Stimulated activated CD8-positive, alpha-beta memory T cell treated with anti-CD3 and anti-CD28 coated beads, Interleukin-15, amount 100 ng/mL, for 48 hours (primary cell): Measurements from ENCODE around the gene GDPD3.

Experiments
- DNase-seq, 2 donors: peaks; one replicate each; pipeline ENCODE4 v3.0.0-alpha.2; 2020; ENCODE audit warnings: low read depth in 2 of 2

The GDPD3 gene

DNA sequence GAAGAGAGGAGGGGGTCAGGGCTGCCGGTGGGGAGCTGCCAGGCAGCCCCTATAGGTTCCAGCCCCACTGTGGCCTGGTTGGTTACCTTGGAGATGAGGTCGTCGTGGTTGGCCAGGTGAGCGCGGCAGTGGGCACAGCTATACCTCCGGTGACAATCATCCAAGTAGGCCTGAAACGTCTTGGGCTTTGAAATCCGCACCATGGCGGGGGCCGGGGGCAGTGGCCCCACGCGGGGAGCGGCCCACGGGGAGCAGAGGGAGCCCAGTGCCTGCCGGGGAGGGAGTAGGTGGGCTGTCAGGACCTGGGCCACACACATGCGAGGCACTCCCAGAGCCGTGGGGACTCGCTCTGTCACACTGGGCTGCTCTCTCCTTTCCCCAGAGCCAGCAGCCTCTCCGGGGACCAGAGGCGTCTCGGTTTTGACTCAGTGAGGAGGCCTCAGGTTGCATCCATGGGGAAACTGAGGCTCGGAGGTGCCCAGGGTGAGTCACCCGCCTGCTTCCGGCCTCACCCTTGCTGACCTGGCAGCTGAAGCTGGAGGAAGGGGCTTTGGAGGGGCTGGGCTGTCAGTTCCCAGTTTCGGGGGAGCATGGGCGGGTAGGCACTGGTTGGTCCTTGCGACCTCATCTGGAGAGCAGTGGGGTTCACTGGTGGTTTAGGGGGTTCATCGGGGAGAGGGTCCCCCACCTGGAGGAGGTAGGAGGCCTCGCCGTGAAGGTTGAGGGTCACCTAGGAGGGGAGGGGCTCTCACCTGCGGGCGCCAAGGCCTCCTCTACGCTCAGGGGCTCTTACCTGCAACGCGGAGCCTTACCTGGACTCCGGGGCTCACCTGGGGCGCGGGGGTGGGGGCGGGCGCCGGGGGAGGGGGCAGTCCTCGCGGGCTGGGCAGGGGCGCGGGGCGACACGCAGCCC, 17.9 kb downstream of the GDPD3 start:
- no peak for DNase-seq

DNA sequence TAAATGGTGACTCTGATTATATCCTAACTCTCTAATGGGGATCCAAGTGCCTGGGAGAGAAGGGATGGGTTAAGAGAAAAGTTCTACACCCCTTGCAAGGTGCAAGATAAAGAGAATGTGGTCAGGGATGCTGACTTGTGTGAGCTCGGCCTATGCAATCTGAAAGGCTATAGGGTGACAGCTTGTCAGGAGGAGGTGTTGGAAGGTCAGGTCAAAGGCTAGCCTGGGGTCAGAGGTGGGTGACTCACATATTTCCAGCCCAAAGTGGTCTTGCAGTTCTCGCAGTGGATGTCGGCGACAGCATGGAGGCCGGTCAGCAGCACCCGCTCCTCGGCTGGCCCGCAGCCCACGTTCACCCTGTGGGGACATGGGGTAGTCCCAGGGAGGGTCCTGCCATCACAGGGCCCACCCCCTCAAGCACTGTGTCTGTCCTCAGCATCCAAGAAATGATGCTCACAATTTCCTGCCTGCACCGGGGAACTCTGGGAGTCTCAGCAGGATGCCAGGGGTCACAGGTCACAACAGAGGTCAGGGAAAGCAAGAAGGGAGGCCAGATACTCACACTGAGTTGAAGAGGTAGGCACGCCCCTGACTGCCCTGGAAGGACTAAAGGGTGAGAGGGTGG, 18.7 kb downstream of the GDPD3 start:
- DNase-seq, result no peak

DNA sequence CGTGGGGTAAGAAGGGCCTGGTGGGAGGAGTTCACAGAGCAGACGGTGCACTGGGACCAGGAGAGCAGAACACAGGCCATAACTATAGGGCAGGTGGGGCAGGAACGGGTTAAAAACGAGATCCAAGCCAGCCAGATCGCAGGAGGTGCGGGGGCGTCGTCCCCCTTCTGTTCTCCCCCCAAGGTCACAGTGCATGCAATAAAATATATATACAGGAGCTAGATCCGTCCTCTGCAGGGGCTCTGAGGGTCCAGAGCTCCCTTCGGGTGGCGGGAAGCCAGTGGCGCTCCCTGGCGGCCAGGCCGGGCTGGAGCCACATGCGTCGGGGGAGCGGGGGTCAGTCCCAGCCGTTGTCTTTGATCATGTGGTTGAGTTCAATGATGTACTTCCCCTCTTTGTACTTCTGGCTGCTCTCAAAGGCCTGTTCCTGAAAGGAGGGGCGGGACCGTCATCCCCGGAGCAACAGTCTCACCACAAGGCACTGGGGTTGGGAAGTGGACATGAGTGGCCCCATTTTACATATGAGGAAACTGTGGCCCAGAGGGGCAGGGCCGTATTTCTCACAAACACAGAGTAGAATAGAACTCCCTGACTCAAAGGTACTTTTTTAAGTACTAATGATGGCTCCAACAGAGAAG, 20.8 kb downstream of the GDPD3 start:
- DNase-seq, result peak; percentile 68 to 71

DNA sequence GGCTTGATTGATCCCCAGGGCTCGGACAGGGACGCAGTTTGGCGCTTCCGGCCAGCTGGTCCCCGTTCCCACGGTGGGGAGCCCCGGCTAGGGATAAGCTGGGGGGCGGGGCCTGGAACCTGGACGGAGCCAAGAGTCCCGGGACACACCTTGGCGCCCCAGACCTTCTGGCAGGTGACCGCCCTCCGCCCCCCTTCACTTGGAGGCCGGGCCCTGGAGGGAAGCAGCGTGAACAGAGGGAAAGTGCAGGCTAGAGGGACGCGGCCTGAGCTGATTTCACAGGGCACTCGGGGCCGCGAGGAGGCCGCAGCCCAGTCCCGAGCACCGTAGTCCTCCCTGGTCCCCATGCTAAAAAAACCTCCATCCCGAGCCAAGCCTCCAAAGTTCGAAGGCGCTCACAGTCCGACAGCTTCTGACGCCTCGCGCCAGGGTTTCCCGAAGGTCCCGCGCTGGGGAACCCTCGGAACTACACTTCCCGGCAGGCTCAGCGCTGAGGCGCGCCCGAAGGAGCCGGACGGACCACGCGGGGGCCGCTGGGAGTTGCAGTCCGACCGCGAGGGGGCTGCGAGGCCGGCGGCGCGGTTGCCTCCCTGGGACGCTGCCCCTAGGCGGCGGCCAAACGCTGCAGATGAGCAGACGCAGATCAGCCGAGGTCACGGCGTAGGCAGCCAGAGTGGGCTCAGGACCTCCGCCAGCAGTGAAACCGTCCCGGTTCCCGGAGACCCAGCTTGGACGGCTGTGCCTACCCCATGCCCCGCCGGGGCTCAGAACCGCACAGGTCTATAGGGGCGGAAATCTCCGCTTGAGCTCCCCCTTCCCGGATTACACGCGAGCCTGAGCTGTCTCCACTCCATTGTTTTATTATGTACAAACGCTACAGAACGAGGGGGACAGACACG, 21.6 kb downstream of the GDPD3 start, which contains the start of gene TBX6:
Gene TBX6 (minus strand): TSS at position 451 of the 899 bp plus-strand sequence. CDS start 731 bp downstream, outside the sequence.
- DNase-seq, result peak; percentile 91 to 96

DNA sequence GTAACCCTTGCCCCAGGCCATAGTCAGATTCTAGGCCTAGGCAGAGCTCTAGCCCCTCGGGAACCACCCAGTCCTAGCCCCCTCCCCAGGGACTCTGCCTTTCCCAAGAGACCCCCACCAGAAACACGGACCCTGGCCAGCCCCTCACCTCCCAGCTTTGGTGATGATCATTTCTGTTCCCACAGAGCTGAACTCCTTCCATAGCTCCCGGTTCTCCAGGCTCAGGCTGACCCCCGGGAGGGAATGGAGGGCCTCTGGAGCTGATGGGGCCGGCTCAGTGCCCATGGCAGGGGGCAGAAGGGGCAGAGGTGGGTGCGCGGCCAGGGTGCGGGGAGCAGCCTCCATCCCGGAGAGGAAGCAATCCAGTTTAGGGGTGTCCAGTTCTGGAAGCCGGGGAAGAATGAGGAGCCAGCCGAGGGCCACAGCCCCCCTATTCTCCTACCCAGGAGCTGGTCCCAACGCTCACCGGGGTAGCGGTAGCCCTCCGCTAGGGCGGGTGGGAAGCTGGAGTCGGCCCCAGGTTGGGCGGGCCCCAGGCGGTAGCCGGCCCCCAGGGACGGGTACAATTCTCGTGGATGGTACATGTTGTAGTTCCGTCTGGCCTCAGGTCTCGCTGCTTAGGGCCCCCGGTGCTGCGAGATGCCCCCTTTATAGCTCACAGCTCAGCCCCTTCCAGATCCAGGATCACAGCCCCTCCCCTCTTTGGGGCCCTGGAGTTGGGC, 22.6 kb downstream of the GDPD3 start:
- DNase-seq, result no peak

DNA sequence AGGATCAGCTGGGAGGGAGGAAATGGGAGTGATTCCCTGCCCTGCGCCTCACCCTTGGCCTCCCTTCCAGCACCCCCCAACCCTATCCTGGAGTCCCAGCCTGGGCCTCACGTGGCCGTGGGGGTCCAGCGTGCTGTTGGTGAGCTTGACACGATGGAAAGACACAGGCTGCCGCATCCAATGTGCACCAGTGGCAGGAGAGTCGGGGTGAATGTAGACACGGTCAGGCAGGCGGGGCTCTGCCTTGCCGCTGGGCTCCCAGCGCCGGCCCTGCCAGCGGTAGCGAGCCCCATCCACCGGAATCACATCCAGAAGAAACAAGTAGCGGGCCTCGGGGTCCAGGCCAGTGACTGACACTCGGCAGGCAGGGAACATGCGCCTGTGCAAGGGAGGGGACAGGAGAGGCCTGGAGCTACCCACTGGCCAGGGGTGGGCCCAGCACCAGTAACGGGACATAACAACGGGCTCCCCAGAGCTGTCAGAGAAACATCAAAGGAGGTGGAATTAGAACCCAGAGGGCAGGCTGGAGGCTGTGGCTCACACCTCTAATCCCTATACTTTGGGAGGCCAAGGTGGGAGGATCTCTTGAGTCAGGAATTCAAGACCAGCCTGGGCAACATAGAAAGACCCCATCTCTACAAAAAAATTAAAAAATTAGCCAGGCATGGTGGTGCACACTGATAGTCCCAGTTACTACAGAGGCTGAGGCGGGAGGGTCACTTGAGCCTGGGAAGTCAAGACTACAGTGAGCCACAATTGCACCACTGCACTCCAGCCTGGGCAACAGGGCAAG, 24.3 kb downstream of the GDPD3 start:
- no peak for DNase-seq

DNA sequence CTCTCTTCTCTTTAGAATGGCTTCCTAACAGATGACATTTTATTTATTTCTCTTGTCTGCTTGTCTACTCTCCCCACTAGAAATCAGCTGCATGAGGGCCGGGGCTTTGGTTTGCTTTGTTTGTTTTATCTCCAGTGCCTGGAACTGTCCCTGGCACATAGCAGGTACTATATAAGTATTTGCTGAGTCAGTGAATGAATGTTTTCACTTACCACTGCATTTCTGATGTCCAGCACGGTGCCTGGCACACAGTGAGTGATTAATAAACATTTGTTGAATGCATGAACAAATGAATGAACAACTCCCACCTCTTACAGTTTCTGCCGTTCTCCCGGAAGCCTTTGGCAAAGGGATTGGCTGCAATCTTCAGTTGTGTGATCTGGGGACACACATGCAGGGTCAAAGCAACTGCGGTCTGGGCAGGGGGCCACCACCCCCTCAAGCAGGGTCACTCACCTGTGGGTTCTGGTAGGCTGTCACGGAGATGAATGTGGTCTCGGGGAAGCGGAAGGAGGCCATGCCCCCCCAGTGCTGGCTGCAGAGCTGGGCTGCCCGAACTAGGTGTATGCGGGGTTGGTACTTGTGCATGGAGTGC, 25.0 kb downstream of the GDPD3 start:
- DNase-seq, result no peak

DNA sequence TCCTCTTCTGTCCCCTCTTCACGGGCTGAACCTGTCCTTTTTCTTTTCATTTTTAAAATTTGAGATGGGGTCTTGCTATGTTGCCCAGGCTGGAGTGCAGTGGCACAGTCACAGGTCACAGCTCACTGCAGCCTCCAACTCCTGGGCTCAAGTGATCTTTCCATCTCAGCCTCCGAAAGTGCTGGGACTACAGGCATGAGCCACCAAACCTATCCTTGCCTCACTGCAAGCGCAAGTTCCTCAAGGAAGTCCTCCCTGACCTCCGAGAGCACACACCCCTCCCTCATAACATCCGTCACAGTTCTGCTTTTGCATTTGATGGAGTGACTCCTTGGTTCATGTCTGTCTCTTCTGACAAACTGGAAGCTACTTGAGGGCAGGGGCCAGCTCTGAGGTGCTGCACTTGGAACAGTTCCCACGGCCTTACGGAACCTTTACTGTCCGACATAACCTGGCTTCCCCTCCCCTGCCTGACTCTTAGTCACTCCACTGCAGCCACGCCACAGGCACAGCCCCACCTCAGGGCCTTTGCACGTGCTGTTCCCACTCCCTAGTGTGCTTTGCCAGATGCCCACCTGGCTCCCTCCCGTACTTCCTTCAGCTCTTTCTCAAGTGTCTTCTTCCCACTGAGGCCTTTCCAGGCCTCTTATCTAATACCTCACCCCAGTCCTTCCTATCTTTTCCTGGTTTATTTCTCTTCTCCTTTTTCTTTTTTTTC, 26.0 kb downstream of the GDPD3 start:
- no peak for DNase-seq

DNA sequence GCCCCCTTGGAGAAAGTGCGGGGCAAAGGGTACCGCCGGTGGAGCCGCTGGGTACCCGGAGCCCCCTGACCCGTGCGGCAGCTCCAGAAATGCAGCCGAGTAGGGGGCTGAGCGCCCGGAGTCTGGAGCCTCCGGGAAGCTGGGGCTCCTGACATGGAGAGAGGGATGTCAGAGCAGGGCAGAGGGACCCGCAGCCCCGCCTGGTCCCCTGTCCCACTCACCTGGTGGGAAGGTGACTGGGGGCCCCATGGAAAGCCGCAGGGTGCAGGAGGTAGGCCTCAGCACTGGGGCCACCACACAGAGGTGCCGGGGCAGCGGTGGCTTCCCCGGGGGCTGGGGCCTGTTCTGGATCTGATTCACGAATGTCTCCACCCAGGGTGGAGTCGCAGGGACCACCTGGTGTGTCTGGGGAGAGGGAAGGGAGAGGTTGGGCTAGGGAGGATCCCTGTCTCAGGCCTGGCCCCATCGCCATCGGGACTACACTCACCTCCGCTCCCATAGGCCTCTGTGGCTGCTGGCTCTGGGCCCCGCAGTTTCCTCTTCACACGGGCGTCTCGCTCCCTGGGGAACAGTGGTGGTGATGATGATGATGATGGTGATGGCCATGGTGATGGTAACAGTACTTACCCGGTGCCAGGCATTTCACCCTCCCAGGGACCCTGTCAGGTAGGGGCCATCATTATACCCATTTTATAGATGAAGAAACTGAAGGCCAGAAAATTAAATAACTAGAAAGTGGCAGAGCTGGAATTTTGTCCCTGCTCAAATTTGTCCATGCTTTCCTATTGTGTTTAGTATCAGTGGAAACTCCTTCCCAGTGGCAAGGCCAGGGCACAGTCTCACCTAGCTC, 26.8 kb downstream of the GDPD3 start:
- DNase-seq, result no peak

DNA sequence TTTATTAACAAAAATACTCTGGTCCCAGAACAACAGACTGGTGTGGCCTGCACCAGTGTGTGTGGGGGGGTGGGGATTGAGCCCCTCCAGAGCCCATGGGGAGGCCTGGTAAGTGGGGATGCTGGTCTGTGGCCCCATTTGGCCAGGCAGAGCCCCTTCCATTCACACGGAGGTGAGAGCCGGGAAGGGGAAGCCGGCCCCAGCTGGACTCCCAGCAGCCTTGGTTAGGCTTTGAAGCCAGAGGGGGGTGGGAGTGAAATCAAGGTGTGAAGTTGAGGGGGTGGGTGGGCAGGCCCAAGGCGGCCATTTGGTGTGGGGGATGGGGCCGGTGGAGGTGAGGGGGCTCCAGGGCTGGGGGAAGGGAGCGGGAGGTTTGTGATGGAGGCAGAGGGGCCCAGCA, 27.5 kb downstream of the GDPD3 start:
- no peak for DNase-seq

DNA sequence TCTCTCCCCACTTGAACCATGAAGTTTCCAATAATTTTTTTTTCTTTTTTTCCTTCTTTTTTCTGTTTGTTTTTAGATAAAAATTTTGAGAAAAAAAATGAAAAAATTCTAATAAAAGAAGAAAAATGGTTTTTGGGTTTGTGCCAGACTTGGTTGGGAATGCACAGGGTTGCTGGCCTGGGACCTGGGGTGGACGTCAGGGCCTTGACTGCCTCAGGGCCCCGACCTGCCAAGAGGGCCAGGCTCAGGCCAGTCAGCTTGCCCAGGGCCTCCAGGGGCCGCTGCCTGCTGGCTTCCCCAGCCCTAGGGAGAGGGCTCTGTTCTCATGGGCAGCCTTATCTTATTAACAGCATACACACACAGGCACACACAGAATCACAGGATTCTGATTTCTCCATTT, 28.1 kb downstream of the GDPD3 start:
- DNase-seq, result no peak

DNA sequence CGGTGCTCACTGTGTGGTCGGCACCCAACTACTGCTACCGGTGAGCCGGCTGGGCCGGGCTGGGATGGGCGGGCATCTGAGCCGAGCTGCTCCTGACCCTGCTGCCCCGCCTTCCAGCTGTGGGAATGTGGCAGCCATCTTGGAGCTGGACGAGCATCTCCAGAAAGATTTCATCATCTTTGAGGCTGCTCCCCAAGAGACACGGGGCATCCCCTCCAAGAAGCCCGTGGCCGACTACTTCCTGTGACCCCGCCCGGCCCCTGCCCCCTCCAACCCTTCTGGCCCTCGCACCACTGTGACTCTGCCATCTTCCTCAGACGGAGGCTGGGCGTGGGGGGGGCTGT, 28.5 kb downstream of the GDPD3 start:
- DNase-seq, result no peak

DNA sequence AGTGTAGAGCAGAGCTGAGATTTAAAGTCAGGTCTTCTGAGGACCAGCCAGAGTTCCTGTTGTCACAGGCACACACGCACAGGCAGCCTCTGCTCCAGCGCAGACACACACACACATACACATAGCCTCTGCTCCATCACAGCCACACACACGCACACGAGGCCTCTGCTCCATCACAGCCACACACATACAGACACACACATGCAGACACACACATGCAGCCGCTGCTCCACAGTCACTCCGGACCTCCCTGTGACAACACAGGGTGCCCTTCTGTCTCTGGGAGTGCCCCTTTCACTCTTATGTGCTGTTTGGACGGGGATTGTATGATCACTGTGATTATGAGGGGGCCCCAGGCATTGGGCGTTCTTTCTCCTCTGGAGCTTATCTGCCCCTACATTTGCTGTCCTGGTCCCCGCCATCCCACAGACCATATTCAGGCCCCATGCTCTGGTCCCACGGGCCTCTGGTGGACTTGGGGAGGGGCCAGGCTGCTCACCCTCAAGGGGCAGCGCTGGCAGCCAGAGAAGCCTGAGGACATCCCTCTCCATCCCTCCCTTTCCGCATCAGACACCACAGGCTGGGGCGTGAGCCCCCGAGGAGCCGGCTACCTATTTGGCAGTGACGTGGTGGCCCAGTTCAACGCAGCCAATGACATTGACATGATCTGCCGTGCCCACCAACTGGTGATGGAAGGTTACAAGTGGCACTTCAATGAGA, 29.1 kb downstream of the GDPD3 start:
- no peak for DNase-seq

DNA sequence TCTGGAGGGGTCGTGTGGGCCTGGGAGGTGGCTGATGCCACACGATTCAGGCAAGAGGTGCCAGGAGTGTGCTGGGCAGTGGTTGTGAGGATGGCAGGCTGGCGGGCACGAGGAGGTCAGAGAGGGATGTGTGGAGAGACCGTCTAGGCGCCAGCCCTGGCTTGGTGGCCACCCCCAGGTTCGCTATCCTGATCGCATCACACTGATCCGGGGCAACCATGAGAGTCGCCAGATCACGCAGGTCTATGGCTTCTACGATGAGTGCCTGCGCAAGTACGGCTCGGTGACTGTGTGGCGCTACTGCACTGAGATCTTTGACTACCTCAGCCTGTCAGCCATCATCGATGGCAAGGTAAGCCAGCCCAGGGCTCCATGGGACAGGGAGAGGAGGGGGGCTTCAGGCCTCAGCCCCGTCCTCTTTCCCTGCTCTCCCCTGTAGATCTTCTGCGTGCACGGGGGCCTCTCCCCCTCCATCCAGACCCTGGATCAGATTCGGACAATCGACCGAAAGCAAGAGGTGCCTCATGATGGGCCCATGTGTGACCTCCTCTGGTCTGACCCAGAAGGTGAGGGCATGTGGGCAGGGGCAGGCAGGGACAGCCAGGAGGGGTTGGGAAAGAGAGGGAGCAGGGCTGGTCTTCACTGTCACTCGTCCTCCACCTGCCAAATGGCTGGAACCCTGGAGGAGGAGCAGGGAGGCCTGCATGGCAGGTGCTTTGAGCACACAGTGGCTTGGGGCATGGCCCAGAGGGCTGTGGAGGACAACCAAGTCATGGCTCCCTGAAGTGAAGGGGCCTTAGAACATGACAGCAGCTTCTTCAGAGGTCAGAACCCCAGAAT, 29.9 kb downstream of the GDPD3 start:
- DNase-seq, result no peak

DNA sequence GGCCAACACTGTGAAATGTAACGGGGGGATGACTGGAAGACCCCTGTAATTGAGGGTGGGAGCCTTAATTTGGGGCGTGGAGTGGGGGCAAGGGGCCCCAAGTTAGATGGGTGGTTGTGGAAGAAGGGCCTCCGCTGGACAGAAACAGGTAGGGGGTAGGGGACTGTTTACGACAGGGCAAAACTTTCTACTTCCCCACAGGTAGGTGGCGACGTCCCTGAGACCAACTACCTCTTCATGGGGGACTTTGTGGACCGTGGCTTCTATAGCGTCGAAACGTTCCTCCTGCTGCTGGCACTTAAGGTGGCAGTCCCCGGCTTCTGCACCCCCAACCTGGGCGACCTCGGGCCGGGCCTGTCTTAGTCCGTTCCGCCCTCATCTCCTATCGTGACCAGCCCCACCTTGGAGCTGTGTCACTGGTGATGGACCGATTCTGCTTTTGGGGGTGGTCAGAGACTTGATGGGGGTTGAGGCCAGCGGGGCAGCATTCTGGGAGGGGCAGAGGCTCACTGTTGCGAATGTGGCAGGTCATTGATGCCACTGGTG, 30.7 kb downstream of the GDPD3 start:
- no peak for DNase-seq

DNA sequence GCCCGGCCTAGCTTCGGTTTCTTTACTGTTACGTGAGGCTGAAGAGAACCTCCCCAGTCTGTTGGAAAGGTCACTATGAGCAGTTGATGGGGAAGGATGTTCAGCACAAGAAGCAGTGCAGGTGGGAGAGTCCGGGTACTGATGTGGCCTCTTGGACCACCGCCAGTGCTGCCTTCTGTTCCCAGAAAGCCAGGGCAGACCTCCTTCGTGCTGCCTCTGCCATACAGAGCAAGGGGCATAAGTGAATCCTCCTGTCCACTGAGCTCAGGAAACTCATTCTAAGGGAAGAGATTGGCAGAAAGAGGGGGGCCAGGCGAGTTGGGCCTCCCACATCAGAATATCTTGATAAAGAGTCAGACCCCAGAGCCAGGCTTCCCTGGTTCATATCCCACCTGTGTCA, 33.9 kb downstream of the GDPD3 start:
- DNase-seq, result no peak
